Sigmoid colon (tissue), 4 donors: ENCODE results near the gene NLGN1.

ENCODE experiments used
- EP300 ChIP-seq, 4 donors: sonication (generic); formaldehyde crosslinking; IDR thresholded peaks; one replicate each; pipeline ENCODE4 v1.6.1; 2017; ENCODE audit warnings: antibody characterized with exemption in 4 of 4
- POLR2A ChIP-seq, 2 donors: fragments of 450-650 bp; IDR thresholded peaks; one replicate each; pipeline ENCODE4 v1.6.1; 2016; ENCODE audit warnings: antibody characterized with exemption in 2 of 2, mild to moderate bottlenecking in 2 of 2, moderate library complexity in 2 of 2
- POLR2AphosphoS5 ChIP-seq, 4 donors: sonication (generic); formaldehyde crosslinking; IDR thresholded peaks; one replicate each; pipeline ENCODE4 v1.6.1; 2017; ENCODE audit warnings: antibody characterized with exemption in 4 of 4
- TF ChIP-seq, protein P1 (sequence below), 4 experiments: fragments of 450-650 bp in 3 of 4; fragments of 200-600 bp in 1 of 4; IDR thresholded peaks; one replicate each; pipeline ENCODE4 v1.5.1; 2016 to 2019; ENCODE audit warnings: antibody characterized with exemption in 4 of 4, mild to moderate bottlenecking in 3 of 4, moderate library complexity in 2 of 4

DNA sequence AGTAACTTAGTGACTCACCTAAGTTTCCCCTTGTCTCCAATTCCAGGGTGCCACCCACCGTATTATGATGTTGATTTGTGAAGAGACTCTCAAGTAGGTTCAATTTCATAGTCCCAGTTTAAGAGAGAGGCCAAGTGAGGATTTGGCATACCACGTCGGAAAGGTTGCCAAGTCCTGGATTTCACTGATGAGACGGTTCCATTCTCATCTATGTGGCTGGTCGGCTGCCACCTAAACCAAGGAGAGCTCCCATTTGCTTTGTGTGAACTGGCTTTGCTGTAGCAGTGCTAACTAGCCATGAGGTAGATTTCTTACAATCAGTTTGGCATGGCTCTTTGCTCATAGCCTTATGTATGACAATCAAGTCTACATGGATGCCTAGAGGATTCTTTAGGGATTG, 653.6 kb downstream of the NLGN1 start:
- TF ChIP-seq, protein P1, sequence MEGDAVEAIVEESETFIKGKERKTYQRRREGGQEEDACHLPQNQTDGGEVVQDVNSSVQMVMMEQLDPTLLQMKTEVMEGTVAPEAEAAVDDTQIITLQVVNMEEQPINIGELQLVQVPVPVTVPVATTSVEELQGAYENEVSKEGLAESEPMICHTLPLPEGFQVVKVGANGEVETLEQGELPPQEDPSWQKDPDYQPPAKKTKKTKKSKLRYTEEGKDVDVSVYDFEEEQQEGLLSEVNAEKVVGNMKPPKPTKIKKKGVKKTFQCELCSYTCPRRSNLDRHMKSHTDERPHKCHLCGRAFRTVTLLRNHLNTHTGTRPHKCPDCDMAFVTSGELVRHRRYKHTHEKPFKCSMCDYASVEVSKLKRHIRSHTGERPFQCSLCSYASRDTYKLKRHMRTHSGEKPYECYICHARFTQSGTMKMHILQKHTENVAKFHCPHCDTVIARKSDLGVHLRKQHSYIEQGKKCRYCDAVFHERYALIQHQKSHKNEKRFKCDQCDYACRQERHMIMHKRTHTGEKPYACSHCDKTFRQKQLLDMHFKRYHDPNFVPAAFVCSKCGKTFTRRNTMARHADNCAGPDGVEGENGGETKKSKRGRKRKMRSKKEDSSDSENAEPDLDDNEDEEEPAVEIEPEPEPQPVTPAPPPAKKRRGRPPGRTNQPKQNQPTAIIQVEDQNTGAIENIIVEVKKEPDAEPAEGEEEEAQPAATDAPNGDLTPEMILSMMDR (IDR thresholded peaks at IDR 0.05), result no peak
- TF ChIP-seq POLR2AphosphoS5 (IDR thresholded peaks at IDR 0.05), result no peak
- TF ChIP-seq POLR2A (IDR thresholded peaks at IDR 0.05), result no peak
- TF ChIP-seq EP300 (IDR thresholded peaks at IDR 0.05), result no peak
